Mesothelial cell of epicardium (in vitro differentiated cells): ENCODE measurements around the gene DERA. TPM values are rescaled to one million over a fixed set of nuclear protein-coding genes. Genes with fewer than 3 reads are reported as not detected.

Experiments used
- DNase-seq, 2 experiments: peaks; one replicate each; pipeline ENCODE4 v3.0.0; 2021; ENCODE audit warnings: low spot score in 2 of 2; ENCODE audit not compliant: unreplicated experiment in 2 of 2
- H3K27ac Mint-ChIP-seq: 2 replicates; pipeline ENCODE4 v1.8.0; 2021; ENCODE audit warnings: mixed read lengths
- H3K27me3 Mint-ChIP-seq: 2 replicates; pipeline ENCODE4 v1.8.0; 2021; ENCODE audit warnings: low read depth, mixed read lengths
- H3K36me3 Mint-ChIP-seq: 2 replicates; pipeline ENCODE4 v1.8.0; 2021; ENCODE audit warnings: mixed read lengths
- H3K4me1 Mint-ChIP-seq: 2 replicates; pipeline ENCODE4 v1.8.0; 2021; ENCODE audit warnings: mixed read lengths
- H3K4me3 Mint-ChIP-seq: 2 replicates; pipeline ENCODE4 v1.8.0; 2021; ENCODE audit warnings: mild to moderate bottlenecking, moderate library complexity, mixed read lengths
- H3K9me3 Mint-ChIP-seq: 2 replicates; pipeline ENCODE4 v1.8.0; 2021; ENCODE audit warnings: mixed read lengths
- total RNA-seq: library from RNA; stranded (reverse); gene quantifications from 3 replicates; pipeline ENCODE4 v1.2.1, GENCODE V29; 2021
- TF ChIP-seq, protein P1 (sequence below): fragments of 200-600 bp; sonication (generic); IDR thresholded peaks from one replicate; pipeline ENCODE4 v1.5.0; 2021; ENCODE audit warnings: antibody characterized with exemption; ENCODE audit not compliant: unreplicated experiment

DERA gene
- total RNA-seq, 1 donor from 2014 or later, result 18.4 TPM

DNA sequence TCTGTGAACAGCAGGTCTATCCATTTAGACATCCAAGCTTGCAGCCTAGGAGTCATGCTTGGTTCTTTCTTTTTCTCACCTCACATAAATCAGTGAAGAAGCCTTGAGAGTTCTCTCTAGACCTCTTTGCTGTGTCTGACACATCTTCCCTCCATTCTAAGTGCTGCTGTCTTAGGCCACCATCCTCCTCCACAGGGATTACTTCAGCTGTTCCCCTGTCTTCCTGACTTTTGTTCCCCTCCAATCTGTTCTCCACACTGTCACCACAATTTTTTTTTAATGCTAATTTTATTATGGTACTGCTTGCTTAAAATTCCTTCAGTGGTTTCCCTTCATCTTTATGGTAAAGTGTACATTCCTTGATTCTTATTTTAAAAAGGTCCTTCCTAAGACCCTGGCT lies 71.8 kb downstream of the DERA start:
- peaks cover 14% of the 10 kb centered on the region for H3K9me3 Mint-ChIP-seq
- TF ChIP-seq, protein P1, sequence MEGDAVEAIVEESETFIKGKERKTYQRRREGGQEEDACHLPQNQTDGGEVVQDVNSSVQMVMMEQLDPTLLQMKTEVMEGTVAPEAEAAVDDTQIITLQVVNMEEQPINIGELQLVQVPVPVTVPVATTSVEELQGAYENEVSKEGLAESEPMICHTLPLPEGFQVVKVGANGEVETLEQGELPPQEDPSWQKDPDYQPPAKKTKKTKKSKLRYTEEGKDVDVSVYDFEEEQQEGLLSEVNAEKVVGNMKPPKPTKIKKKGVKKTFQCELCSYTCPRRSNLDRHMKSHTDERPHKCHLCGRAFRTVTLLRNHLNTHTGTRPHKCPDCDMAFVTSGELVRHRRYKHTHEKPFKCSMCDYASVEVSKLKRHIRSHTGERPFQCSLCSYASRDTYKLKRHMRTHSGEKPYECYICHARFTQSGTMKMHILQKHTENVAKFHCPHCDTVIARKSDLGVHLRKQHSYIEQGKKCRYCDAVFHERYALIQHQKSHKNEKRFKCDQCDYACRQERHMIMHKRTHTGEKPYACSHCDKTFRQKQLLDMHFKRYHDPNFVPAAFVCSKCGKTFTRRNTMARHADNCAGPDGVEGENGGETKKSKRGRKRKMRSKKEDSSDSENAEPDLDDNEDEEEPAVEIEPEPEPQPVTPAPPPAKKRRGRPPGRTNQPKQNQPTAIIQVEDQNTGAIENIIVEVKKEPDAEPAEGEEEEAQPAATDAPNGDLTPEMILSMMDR, result no peak
- no peak for DNase-seq
- H3K4me1 Mint-ChIP-seq, result peaks cover 34% of the 10 kb centered on the region
- H3K27me3 Mint-ChIP-seq, result no peaks in the 10 kb centered on the region
- H3K27ac Mint-ChIP-seq, result no peak overlapping the region
- H3K36me3 Mint-ChIP-seq, result peaks cover 33% of the 10 kb centered on the region
- no peak overlapping the region for H3K4me3 Mint-ChIP-seq

DNA sequence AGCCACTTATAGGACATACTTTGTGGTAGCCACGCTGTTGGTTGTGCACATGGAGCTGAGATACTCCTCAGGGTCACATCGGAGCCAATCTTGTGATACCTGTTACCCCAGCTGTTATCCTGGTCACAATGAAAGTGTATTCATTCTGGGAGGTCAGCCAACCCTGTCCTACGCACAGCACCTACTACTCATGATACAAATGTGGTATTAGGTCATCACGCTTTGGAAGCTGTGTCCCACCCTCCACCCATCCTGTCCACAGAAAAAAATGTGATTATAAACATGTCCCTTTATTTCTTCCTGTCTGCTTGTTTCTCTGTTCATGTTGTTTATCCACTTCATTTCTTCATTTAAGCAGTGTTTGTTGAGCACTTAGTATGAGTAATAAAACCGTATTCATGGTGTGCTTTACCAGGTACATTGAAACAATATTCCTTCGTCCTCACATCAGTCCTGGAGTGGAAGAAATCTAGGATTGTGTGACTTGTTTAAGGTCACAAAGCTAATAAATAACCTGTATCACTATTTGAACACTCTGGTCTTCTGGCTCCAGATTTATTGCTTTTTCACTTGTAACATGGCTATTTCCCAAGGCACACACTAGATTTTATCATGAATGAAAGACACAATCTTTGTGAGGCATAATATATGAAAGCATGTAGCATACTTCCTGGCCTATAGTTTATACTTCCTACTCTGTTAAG lies 73.1 kb downstream of the DERA start:
- Mint-ChIP-seq H3K36me3 (peaks cover 36% of the 10 kb centered on the region), H3K9me3 (peaks cover 14% of the 10 kb centered on the region), H3K27ac (no peak overlapping the region), H3K4me1 (peaks cover 22% of the 10 kb centered on the region), H3K27me3 (no peaks in the 10 kb centered on the region), H3K4me3 (no peak overlapping the region)
- TF ChIP-seq, protein P1, result no peak
- DNase-seq, result no peak

DNA sequence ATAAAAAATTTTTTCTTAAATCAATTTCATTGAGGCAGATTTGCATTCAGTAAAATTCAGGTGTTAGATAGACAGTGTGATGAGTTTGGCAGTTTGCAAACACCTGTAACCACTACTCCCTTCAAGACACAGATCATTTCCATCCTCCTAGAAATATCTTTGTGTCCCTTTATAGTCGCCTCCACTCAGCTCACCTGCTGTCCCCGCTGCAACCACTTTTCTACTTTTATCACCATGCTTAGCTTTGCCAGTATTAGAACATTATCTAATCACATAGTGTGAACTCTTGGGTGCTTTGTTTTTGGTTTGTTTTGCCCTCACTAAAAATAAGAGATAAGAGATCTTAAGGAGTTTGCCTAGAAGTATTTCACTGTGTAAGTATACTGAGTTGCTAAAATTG lies 73.8 kb downstream of the DERA start:
- DNase-seq, result no peak
- peaks cover 14% of the 10 kb centered on the region for H3K9me3 Mint-ChIP-seq
- H3K27me3 Mint-ChIP-seq, result no peaks in the 10 kb centered on the region
- H3K27ac Mint-ChIP-seq, result no peak overlapping the region
- peaks cover 16% of the 10 kb centered on the region for H3K4me1 Mint-ChIP-seq
- H3K4me3 Mint-ChIP-seq, result no peak overlapping the region
- TF ChIP-seq, protein P1, result no peak
- peaks cover 38% of the 10 kb centered on the region for H3K36me3 Mint-ChIP-seq

DNA sequence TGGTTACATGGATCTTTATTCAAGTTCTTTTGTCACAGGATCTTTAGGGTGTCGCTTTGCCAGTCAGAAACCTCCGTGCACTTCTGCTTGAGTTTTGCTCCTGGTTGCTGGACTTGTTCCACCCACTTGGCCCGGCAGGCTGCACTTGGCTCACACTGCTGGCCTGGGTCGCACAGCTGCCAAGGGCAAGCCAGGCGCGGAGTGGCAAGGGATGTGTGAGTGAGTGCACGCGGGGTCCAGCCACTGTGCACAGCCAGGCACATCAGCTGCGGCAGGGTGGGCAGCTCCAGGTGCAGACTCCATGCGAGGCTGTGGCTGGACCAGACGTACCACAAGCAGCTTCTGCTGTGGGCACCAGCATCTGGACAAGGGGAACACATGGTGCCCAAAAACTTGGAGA lies 76.6 kb downstream of the DERA start:
- H3K27me3 Mint-ChIP-seq, result no peaks in the 10 kb centered on the region
- peaks cover 50% of the 10 kb centered on the region for H3K36me3 Mint-ChIP-seq
- TF ChIP-seq, protein P1, result no peak
- DNase-seq, result no peak
- peaks cover 12% of the 10 kb centered on the region for H3K4me1 Mint-ChIP-seq
- H3K4me3 Mint-ChIP-seq, result no peak overlapping the region
- H3K9me3 Mint-ChIP-seq, result peaks cover 23% of the 10 kb centered on the region
- H3K27ac Mint-ChIP-seq, result no peak overlapping the region

DNA sequence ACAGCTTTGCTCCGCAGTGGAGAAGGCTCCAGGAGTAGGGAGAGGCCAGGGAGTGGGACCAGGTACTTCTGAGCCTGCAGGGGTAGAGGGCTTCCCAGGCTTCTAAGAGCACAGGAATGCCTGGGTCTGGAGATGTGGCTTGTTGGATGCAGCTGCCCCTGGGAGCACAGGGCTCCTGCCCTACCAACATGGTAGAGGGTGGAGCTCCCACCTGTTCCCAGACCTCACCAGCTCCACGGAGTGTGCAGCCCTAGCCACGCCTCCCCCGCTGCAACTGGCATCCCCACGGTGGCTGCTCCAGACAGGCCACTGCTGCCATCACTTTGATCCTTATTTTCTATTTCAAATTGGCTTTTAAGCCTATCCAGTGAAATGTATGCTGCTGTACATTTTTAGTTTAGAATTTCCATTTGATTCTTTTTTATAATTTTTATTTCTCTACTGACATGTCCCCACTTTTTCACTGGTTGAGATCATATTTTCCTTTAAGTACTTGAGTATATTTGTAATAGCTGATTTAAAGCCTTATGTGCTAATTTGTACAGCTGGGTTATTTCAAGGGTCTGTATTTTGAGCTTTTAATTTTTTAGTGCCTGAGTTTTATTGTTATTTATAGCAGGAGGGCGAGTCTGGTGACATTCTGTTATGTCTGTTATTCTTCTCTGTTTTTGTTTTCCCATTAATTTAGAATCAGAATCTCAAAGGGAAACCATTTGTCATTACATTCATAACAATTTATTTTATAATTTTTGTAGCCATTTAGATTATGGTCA lies 78.0 kb downstream of the DERA start:
- H3K4me1 Mint-ChIP-seq, result peaks cover 7% of the 10 kb centered on the region
- no peak overlapping the region for H3K27ac Mint-ChIP-seq
- peaks cover 23% of the 10 kb centered on the region for H3K9me3 Mint-ChIP-seq
- no peaks in the 10 kb centered on the region for H3K27me3 Mint-ChIP-seq
- no peak overlapping the region for H3K4me3 Mint-ChIP-seq
- DNase-seq, result no peak
- peaks cover 44% of the 10 kb centered on the region for H3K36me3 Mint-ChIP-seq
- TF ChIP-seq, protein P1, result no peak
